PC-3 (cell line): ENCODE results near the gene PON1. TPM values are rescaled to one million over a fixed set of nuclear protein-coding genes. Genes with fewer than 3 reads are reported as not detected.

Experiments used
- ATAC-seq: fragments of 200-7000 bp; cut with Tn5 transposase; 2 replicates; pipeline ENCODE4 v1.9.1; 2020; ENCODE audit warnings: mild to moderate bottlenecking, moderate library complexity
- Bru-seq: library from RNA; stranded (reverse); fragments of 400-500 nt; gene quantifications from one replicate; lab custom pipeline; 2021; lab: Mats Ljungman, UMichigan
- BruChase-seq, 2 experiments: library from RNA; stranded (reverse); fragments of 400-500 nt; gene quantifications; one replicate each; lab custom pipeline; 2021; lab: Mats Ljungman, UMichigan
- BruUV-seq: library from RNA; stranded (reverse); fragments of 400-500 nt; replicated peaks from 2 replicates; lab custom pipeline; 2021; lab: Mats Ljungman, UMichigan
- CTCF ChIA-PET: fragments of 300-600 bp; sonication (Branson Sonifier 250); formaldehyde crosslinking; loops from one replicate; lab custom pipeline; 2022; ENCODE audit warnings: antibody characterized with exemption; lab: Charles Lee
- POLR2A ChIA-PET: fragments of 300-600 bp; sonication (Branson Sonifier 250); formaldehyde crosslinking; loops from one replicate; lab custom pipeline; 2022; ENCODE audit warnings: antibody characterized with exemption; ENCODE audit not compliant: unreplicated experiment; lab: Charles Lee
- DNase-seq: peaks from one replicate; pipeline ENCODE4 v3.0.0-alpha.2; 2015
- H2AFZ ChIP-seq: fragments of 300-600 bp; sonication (generic); 2 replicates; pipeline ENCODE4 v1.6.0; 2016; ENCODE audit warnings: antibody characterized with exemption, low read length
- H3F3A ChIP-seq: fragments of 300-600 bp; sonication (generic); one replicate; pipeline ENCODE4 v1.6.0; 2017; ENCODE audit warnings: antibody characterized with exemption, low read length, control low read depth, mild to moderate bottlenecking; ENCODE audit not compliant: unreplicated experiment
- H3K27ac ChIP-seq: fragments of 300-600 bp; sonication (generic); 2 replicates; pipeline ENCODE4 v1.5.1; 2016; ENCODE audit warnings: mild to moderate bottlenecking, low read length
- H3K27me3 ChIP-seq: fragments of 300-600 bp; sonication (generic); 2 replicates; pipeline ENCODE4 v1.6.1; 2016; ENCODE audit warnings: low read length, mixed read lengths
- H3K36me3 ChIP-seq: fragments of 300-600 bp; sonication (generic); 2 replicates; pipeline ENCODE4 v1.6.1; 2016; ENCODE audit warnings: low read depth, mixed run types, low read length, mixed read lengths
- H3K4me1 ChIP-seq: fragments of 300-600 bp; sonication (generic); 2 replicates; pipeline ENCODE4 v1.5.1; 2016; ENCODE audit warnings: low read length; ENCODE audit not compliant: insufficient read depth
- H3K4me2 ChIP-seq: fragments of 300-600 bp; sonication (generic); 2 replicates; pipeline ENCODE4 v1.6.0; 2016; ENCODE audit warnings: low read length
- H3K4me3 ChIP-seq: fragments of 300-600 bp; sonication (generic); 2 replicates; pipeline ENCODE4 v1.5.1; 2016; ENCODE audit warnings: mild to moderate bottlenecking, low read length, mixed read lengths
- H3K79me2 ChIP-seq: fragments of 300-600 bp; sonication (generic); 2 replicates; pipeline ENCODE4 v1.6.1; 2017; ENCODE audit warnings: low read length, mixed read lengths
- H3K9ac ChIP-seq: fragments of 300-600 bp; sonication (generic); 2 replicates; pipeline ENCODE4 v1.6.0; 2016; ENCODE audit warnings: mild to moderate bottlenecking, low read length
- H3K9me2 ChIP-seq: fragments of 300-600 bp; sonication (generic); replicated peaks from 2 replicates; pipeline ENCODE4 v1.6.1; 2016; ENCODE audit warnings: mixed run types, low read length, mixed read lengths
- H3K9me3 ChIP-seq: fragments of 300-600 bp; sonication (generic); 2 replicates; pipeline ENCODE4 v1.6.1; 2016; ENCODE audit warnings: low read length, mixed read lengths
- H4K20me1 ChIP-seq: fragments of 300-600 bp; sonication (generic); 2 replicates; pipeline ENCODE4 v1.6.1; 2016; ENCODE audit warnings: low read length, mixed read lengths
- CTCF ChIP-seq: fragments of 300-600 bp; sonication (generic); conservative IDR thresholded peaks from 2 replicates; pipeline ENCODE4 v1.5.1; 2017; ENCODE audit warnings: antibody characterized with exemption, low read depth, mild to moderate bottlenecking, low read length
- EZH2 ChIP-seq: fragments of 300-600 bp; sonication (generic); IDR thresholded peaks from one replicate; pipeline ENCODE4 v1.6.1; 2017; ENCODE audit warnings: antibody characterized with exemption, mild to moderate bottlenecking, low read length; ENCODE audit not compliant: unreplicated experiment
- EZH2phosphoT487 ChIP-seq: fragments of 300-600 bp; sonication (generic); IDR thresholded peaks from 2 replicates; pipeline ENCODE4 v1.6.1; 2018; ENCODE audit warnings: mild to moderate bottlenecking, antibody characterized with exemption, low read length, borderline replicate concordance
- intact Hi-C: fragments of 100-400 bp; cut with micrococcal nuclease; formaldehyde crosslinking; loops from 2 replicates; pipeline ENCODE4 v1.9.0; 2023
- long read RNA-seq: library from polyadenylated mRNA; unstranded; transcript quantifications from one replicate; pipeline ENCODE4 v2.0.0, GENCODE V29; 2021; ENCODE audit not compliant: unreplicated experiment
- total RNA-seq: library from RNA; depleted of rRNA; stranded (reverse); fragments of >200 nt; gene quantifications from 2 replicates; pipeline ENCODE4 v1.2.3, GENCODE V29; 2014; rRNA removed

The PON1 gene
- total RNA-seq (not detected in 2 replicates), Bru-seq, nascent RNA (percentile 13 among the genes with signal in this experiment), BruChase-seq, experiment 1, labeled RNA remaining after a 6-hour chase (percentile 27 among the genes with signal in this experiment), BruChase-seq, experiment 2, labeled RNA remaining after a 2-hour chase (percentile 28 among the genes with signal in this experiment)
- long read RNA-seq, result 0 reads

DNA sequence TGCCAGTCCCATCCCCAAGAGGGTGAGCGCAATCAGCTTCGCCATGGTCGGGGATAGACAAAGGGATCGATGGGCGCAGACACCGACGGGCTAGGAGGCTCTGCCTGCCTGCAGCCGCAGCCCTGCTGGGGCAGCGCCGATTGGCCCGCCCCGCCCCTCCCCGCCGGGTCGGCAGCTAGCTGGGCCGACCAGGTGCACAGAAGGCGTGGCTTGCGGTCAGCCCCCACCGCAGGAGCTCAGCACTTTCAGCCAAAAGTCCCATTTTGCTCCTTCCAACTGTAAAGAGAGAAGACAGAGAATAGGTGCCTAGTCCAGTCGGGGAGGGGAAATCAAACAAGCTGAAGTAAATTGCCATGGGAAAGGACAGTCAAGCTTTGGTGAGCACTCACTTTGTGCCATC lies at the start of gene PON1:
Gene PON1 (minus strand): TSS at position 102 of the 400 bp plus-strand sequence. CDS start 57 bp downstream, at position 45.
- H3K4me2 ChIP-seq, result no peak within 1 kb of the TSS
- CTCF ChIA-PET, result no interaction called here
- no peak within 1 kb of the TSS for H2AFZ ChIP-seq
- H3K9ac ChIP-seq, result no peak within 1 kb of the TSS
- no peak within 1 kb of the TSS for H3K27ac ChIP-seq
- no peaks in the 10 kb centered on the region; the same call in 1 of the 2 replicates for H3K4me1 ChIP-seq
- POLR2A ChIA-PET, result no interaction called here
- H3K9me3 ChIP-seq, result no peaks in the 10 kb centered on the region
- no TSS peak for BruUV-seq
- DNase-seq (no peak), ATAC-seq (peak; percentile 25)
- no peaks in the 10 kb centered on the region for H3K79me2 ChIP-seq
- intact Hi-C loops, result no loop called here
- H3K36me3 ChIP-seq, result no peaks in the 10 kb centered on the region
- no peaks in the 10 kb centered on the region for H3F3A ChIP-seq
- no peaks in the 10 kb centered on the region for H3K9me2 ChIP-seq
- H4K20me1 ChIP-seq, result no peaks in the 10 kb centered on the region
- no peak within 1 kb of the TSS for H3K4me3 ChIP-seq
- H3K27me3 ChIP-seq, result no peaks in the 10 kb centered on the region
- TF ChIP-seq EZH2 (no peak), CTCF (no peak), EZH2phosphoT487 (no peak)

DNA sequence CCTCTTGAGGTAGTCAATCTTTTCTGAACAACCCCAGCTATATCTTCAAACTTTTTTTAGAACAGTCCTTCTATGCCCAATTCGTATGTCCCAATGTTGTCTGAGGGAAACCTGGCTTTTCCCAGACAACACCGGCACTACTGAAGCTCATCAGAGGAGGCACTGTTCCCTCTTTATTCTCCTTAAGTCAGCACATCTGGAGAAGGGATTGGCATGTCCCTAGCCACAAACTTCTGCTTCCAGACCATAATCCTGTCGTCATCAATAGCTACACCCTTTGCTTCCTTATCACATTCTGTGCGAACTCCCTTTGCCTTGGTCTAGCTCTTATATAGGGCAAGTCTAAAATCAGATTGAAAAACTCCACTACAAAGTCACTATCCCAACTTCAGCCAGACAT lies 49.0 kb upstream of the PON1 start:
- Histone ChIP-seq H3K9me3 (no peaks in the 10 kb centered on the region), H3K27me3 (no peaks in the 10 kb centered on the region), H4K20me1 (no peaks in the 10 kb centered on the region), H3K79me2 (no peaks in the 10 kb centered on the region), H3F3A (no peaks in the 10 kb centered on the region), H3K4me2 (no peak overlapping the region), H3K4me3 (no peak overlapping the region), H3K27ac (no peak overlapping the region), H3K36me3 (no peaks in the 10 kb centered on the region), H2AFZ (no peak overlapping the region), H3K4me1 (0 out of 2 replicates have a peak, but pooled peaks cover under 1% of the 10 kb centered on the region), H3K9me2 (no peaks in the 10 kb centered on the region), H3K9ac (no peak overlapping the region)
- POLR2A ChIA-PET, result no interaction called here
- CTCF ChIA-PET, result no interaction called here
- ATAC-seq (no peak), DNase-seq (no peak)
- no TSS peak for BruUV-seq
- TF ChIP-seq CTCF, result no peak; the same call in 1 of the 2 replicates
- no peak for TF ChIP-seq EZH2
- no peak for TF ChIP-seq EZH2phosphoT487
- intact Hi-C loops, result no loop called here

GRCh38 chr7:95368235-95368634 lies 43.9 kb upstream of the PON1 start:
- Histone ChIP-seq H3K79me2 (no peaks in the 10 kb centered on the region), H2AFZ (no peak overlapping the region), H3K27ac (no peak overlapping the region), H3K9ac (no peak overlapping the region), H3K4me1 (peaks cover 17% of the 10 kb centered on the region), H4K20me1 (no peaks in the 10 kb centered on the region), H3K36me3 (no peaks in the 10 kb centered on the region), H3K9me3 (no peaks in the 10 kb centered on the region), H3K27me3 (no peaks in the 10 kb centered on the region), H3K4me2 (no peak overlapping the region), H3F3A (no peaks in the 10 kb centered on the region), H3K4me3 (no peak overlapping the region), H3K9me2 (no peaks in the 10 kb centered on the region)
- ATAC-seq (no peak), DNase-seq (no peak)
- TF ChIP-seq CTCF (no peak), EZH2phosphoT487 (no peak), EZH2 (no peak)
- ChIA-PET POLR2A (no interaction called here), CTCF (no interaction called here)
- no TSS peak for BruUV-seq
- intact Hi-C loops, result no loop called here
